GM21786 (cell line): ENCODE results near the gene FOXF1.

Source experiments
- ATAC-seq: cut with Tn5 transposase; IDR thresholded peaks from one replicate; pipeline ENCODE4 v1.9.1; 2021; ENCODE audit not compliant: unreplicated experiment

FOXF1 gene

GRCh38 chr16:86510465-86511261 lies at the start of gene FOXF1:
FOXF1 (plus strand) TSS chr16:86510527; CDS start chr16:86510570, 43 bp downstream.
- no peak for ATAC-seq

GRCh38 chr16:86461037-86461436 lies 49.3 kb upstream of the FOXF1 start:
- no peak for ATAC-seq

GRCh38 chr16:86462334-86463084 lies 47.8 kb upstream of the FOXF1 start:
- ATAC-seq, result no peak

GRCh38 chr16:86464044-86464443 lies 46.3 kb upstream of the FOXF1 start:
- ATAC-seq, result no peak

GRCh38 chr16:86465434-86465833 lies 44.9 kb upstream of the FOXF1 start:
- no peak for ATAC-seq

GRCh38 chr16:86466696-86467406 lies 43.5 kb upstream of the FOXF1 start:
- no peak for ATAC-seq

- ATAC-seq, result no peak
Measured at GRCh38 chr16:86467490-86467889, 42.8 kb upstream of the FOXF1 start.

- no peak for ATAC-seq
Measured at GRCh38 chr16:86470964-86471363, 39.4 kb upstream of the FOXF1 start.

GRCh38 chr16:86471896-86472295 lies 38.4 kb upstream of the FOXF1 start:
- no peak for ATAC-seq

- ATAC-seq, result no peak
Measured at GRCh38 chr16:86472366-86472765, 38.0 kb upstream of the FOXF1 start.

- no peak for ATAC-seq
Measured at GRCh38 chr16:86476956-86477534, 33.3 kb upstream of the FOXF1 start.

- ATAC-seq, result no peak
Measured at GRCh38 chr16:86477642-86478041, 32.7 kb upstream of the FOXF1 start.

- ATAC-seq, result no peak
Measured at GRCh38 chr16:86478779-86479178, 31.5 kb upstream of the FOXF1 start.

- no peak for ATAC-seq
Measured at GRCh38 chr16:86479419-86479818, 30.9 kb upstream of the FOXF1 start.

GRCh38 chr16:86480444-86480843 lies 29.9 kb upstream of the FOXF1 start:
- ATAC-seq, result no peak

GRCh38 chr16:86481607-86482006 lies 28.7 kb upstream of the FOXF1 start:
- ATAC-seq, result no peak

GRCh38 chr16:86484240-86484639 lies 26.1 kb upstream of the FOXF1 start:
- ATAC-seq, result no peak

- no peak for ATAC-seq
Measured at GRCh38 chr16:86485746-86486145, 24.6 kb upstream of the FOXF1 start.

GRCh38 chr16:86490859-86491639 lies 19.3 kb upstream of the FOXF1 start:
- no peak for ATAC-seq

- no peak for ATAC-seq
Measured at GRCh38 chr16:86491640-86492023, 18.7 kb upstream of the FOXF1 start.
